Measurements from ENCODE around the gene BMP8A.
A peak's percentile ranks its signal among the peaks of the same experiment; 100 is the strongest.
"Not testable (repeated sequence)": the region's sequence is repeated elsewhere in the genome, so short reads cannot be mapped to it uniquely, and the experiment has no call there.

The BMP8A gene

DNA sequence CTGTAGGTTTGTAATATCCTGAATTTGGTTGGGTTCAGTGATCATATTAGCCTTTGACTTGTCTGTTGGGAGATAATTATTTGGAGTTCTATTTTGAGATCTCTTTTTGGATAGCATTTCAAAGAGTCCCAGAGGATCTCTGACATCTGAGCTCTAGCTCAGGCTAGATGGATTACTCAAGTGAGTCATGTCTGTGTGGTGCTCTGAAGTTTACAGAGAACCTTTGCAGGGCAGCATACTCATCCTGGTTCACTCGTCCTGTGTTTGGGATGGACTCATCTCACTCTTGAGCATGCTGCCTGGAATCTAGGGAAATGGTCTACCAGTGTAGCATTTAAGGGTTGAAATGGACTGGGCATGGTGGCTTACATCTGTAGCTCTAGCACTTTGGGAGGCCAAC lies 29.4 kb upstream of the BMP8A start:
- Histone ChIP-seq H3K4me1 (ENCODE audit: control insufficient read depth, insufficient read depth, low read length) (no peaks in the 10 kb centered on the region), H3K4me3 (ENCODE audit: low read depth, low read length) (no peak overlapping the region), H3K36me3 (ENCODE audit: control insufficient read depth, insufficient read depth, low read length) (peaks cover 97% of the 10 kb centered on the region)

DNA sequence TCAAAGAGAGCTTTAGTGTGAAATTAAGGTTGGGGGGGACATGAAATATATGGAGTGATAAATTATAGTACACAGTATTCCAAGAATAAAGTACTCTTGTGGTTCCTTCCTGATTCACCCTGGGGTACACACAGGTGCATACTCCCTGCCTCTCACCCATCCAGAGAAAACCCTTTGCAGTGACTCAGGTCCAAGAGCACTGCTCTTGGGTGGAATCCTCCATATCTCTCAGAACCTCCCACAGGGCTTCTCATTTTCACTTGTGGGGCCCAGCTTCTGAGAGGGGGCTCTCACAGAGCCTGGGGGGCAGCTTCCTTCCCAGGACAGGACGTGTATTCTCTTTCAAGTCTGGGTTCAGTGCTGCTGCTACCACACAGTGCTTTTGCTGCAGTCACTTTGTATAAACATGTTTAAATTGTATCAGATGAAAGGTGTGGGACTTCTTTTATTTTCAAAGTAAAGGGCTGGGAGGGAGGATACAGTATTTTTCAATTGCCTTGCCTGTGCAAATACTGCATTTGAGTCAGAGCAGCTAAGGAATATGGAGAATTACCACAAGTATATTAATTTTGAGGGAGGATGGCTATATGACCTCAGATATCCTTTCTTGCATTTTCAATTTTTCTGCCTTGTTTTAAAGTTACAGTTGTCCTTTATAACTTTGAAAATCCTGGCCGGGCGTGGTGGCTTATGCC lies 24.9 kb upstream of the BMP8A start:
- no peak overlapping the region for H3K9ac ChIP-seq (ENCODE audit: low read length)
- no peaks in the 10 kb centered on the region for H3K9me3 ChIP-seq (ENCODE audit: control insufficient read depth, insufficient read depth, low read depth, low read length)
- H3K27me3 ChIP-seq (ENCODE audit: control insufficient read depth, insufficient read depth, low read length), result no peaks in the 10 kb centered on the region
- H3K4me3 ChIP-seq (ENCODE audit: low read depth, low read length), result no peak overlapping the region
- H3K4me1 ChIP-seq (ENCODE audit: control insufficient read depth, insufficient read depth, low read length), result no peaks in the 10 kb centered on the region
- H3K36me3 ChIP-seq (ENCODE audit: control insufficient read depth, insufficient read depth, low read length), result peaks cover 98% of the 10 kb centered on the region
- no peak overlapping the region for H3K27ac ChIP-seq (ENCODE audit: low read depth, low read length)

More for the DNA sequence above, 29.4 kb upstream of the BMP8A start:
- Histone ChIP-seq H3K9me3 (ENCODE audit: control insufficient read depth, insufficient read depth, low read depth, low read length) (no peaks in the 10 kb centered on the region), H3K27ac (ENCODE audit: low read depth, low read length) (no peak overlapping the region), H3K9ac (ENCODE audit: low read length) (no peak overlapping the region), H3K27me3 (ENCODE audit: control insufficient read depth, insufficient read depth, low read length) (no peaks in the 10 kb centered on the region)

DNA sequence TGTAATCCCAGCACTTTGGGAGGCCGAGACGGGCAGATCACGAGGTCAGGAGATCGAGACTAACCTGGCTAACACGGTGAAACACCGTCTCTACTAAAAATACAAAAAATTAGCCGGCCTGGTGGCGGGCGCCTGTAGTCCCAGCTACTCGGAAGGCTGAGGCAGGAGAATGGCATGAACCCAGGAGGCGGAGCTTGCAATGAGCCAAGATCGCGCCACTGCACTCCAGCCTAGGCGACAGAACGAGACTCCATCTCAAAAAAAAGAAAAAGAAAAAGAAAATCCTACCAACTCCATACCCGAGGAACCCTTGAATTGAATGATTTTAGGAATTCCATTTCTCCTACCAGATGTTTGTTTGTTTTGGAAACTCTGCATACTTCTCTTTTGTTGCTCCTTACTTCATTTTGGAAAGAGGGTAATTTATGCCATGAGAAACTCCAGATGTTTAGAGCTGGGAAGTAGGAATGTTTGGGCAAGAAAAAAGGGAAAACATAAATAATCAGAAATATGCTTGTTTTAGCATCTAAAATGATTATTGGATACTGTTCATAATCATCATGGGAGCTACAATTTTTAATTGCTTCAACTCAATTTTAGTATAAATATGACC lies 24.2 kb upstream of the BMP8A start:
- H3K4me3 ChIP-seq (ENCODE audit: low read depth, low read length); H3K9ac ChIP-seq (ENCODE audit: low read length); H3K9me3 ChIP-seq (ENCODE audit: control insufficient read depth, insufficient read depth, low read depth, low read length); H3K27me3 ChIP-seq (ENCODE audit: control insufficient read depth, insufficient read depth, low read length); H3K27ac ChIP-seq (ENCODE audit: low read depth, low read length); H3K4me1 ChIP-seq (ENCODE audit: control insufficient read depth, insufficient read depth, low read length): not testable (repeated sequence)
- H3K36me3 ChIP-seq (ENCODE audit: control insufficient read depth, insufficient read depth, low read length), result peaks cover 98% of the 10 kb centered on the region

DNA sequence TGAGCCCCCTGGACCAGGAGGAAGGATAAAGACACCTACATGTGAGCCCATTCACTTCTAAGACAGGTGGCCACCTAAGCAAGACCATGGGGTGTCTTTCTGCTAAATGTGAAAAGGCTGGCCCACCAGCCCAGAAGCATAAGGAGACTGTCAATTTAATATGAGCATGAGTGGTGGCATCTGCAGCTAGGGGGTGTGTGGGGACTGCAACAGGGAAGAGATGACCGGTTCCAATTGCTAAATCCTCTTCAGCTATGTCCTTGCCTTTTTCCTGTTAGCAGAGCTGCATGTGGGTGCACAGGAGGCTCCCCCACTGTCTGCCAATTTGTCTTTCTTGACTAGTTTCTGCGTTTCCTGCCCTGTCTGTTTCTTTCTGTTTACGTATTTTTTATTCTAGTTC lies 22.3 kb upstream of the BMP8A start:
- H3K9ac ChIP-seq (ENCODE audit: low read length), result no peak overlapping the region
- H3K27me3 ChIP-seq (ENCODE audit: control insufficient read depth, insufficient read depth, low read length), result no peaks in the 10 kb centered on the region
- peaks cover 98% of the 10 kb centered on the region for H3K36me3 ChIP-seq (ENCODE audit: control insufficient read depth, insufficient read depth, low read length)
- H3K4me3 ChIP-seq (ENCODE audit: low read depth, low read length), result no peak overlapping the region
- no peaks in the 10 kb centered on the region for H3K9me3 ChIP-seq (ENCODE audit: control insufficient read depth, insufficient read depth, low read depth, low read length)
- H3K4me1 ChIP-seq (ENCODE audit: control insufficient read depth, insufficient read depth, low read length), result no peaks in the 10 kb centered on the region
- H3K27ac ChIP-seq (ENCODE audit: low read depth, low read length), result no peak overlapping the region

DNA sequence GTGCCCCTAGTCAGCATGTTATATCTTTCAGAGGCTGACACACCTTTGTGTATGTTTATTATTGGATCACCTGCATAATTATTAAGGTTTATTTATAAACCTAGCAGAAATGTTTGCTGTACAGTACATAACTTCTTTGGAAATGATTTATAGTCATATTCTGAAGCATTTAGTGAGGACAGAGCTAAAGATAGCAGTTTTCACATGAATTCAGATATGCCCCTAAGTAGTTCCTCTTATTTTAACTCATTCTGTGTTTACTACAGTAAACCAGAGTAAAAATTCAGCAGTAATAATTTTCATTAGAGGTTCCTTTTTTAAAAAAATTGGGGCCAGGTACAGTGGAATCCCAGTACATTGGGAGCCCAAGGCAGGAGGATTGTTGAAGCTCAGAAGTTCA lies 21.4 kb upstream of the BMP8A start:
- Histone ChIP-seq H3K27me3 (ENCODE audit: control insufficient read depth, insufficient read depth, low read length) (no peaks in the 10 kb centered on the region), H3K4me1 (ENCODE audit: control insufficient read depth, insufficient read depth, low read length) (no peaks in the 10 kb centered on the region), H3K9me3 (ENCODE audit: control insufficient read depth, insufficient read depth, low read depth, low read length) (no peaks in the 10 kb centered on the region), H3K36me3 (ENCODE audit: control insufficient read depth, insufficient read depth, low read length) (peaks cover 96% of the 10 kb centered on the region), H3K27ac (ENCODE audit: low read depth, low read length) (no peak overlapping the region), H3K9ac (ENCODE audit: low read length) (no peak overlapping the region), H3K4me3 (ENCODE audit: low read depth, low read length) (no peak overlapping the region)

DNA sequence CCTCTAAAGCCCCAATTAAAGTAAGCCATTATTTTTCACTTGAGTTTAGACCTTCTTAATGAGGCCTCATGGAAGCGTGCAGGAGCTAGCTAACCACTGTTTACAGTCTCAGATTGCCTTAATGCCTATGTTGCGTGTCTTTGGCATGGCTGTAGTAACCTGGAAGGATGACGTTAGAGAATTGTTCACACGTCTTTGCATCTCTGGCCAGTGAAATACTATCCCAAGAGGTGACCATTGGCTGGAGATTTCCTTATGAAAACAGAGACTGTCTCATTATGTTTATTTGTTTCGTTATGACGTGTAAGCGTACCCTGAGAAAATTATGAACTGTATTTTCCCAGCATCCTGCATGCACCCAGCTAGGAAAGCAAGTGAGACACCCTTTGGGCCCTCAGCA lies 18.6 kb upstream of the BMP8A start:
- Histone ChIP-seq H3K4me3 (ENCODE audit: low read depth, low read length) (no peak overlapping the region), H3K36me3 (ENCODE audit: control insufficient read depth, insufficient read depth, low read length) (peaks cover 77% of the 10 kb centered on the region)

DNA sequence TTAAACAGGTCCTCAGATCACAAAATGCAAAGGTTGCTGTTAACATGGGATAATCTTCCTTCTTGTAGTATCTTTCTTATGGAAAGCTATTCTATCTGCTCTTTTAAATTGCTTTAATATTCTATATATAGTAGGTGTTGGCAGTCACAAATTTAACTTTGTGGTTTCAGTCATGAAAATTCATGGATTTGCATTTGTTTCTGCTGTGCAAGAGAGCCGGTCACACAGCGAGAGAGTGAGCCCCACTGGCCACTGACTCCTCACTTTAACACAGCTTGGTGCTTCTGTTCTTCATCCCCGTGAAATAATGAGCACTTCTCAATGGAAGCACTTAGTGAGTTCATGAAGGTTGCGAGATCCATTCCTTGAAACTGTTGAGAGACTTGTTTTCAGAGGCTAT lies 18.1 kb upstream of the BMP8A start:
- H3K36me3 ChIP-seq (ENCODE audit: control insufficient read depth, insufficient read depth, low read length), result peaks cover 75% of the 10 kb centered on the region
- no peaks in the 10 kb centered on the region for H3K27me3 ChIP-seq (ENCODE audit: control insufficient read depth, insufficient read depth, low read length)
- no peak overlapping the region for H3K4me3 ChIP-seq (ENCODE audit: low read depth, low read length)
- no peaks in the 10 kb centered on the region for H3K9me3 ChIP-seq (ENCODE audit: control insufficient read depth, insufficient read depth, low read depth, low read length)
- H3K27ac ChIP-seq (ENCODE audit: low read depth, low read length), result no peak overlapping the region
- no peak overlapping the region for H3K9ac ChIP-seq (ENCODE audit: low read length)
- no peaks in the 10 kb centered on the region for H3K4me1 ChIP-seq (ENCODE audit: control insufficient read depth, insufficient read depth, low read length)

More for the DNA sequence above, 18.6 kb upstream of the BMP8A start:
- H3K27me3 ChIP-seq (ENCODE audit: control insufficient read depth, insufficient read depth, low read length), result no peaks in the 10 kb centered on the region
- no peak overlapping the region for H3K9ac ChIP-seq (ENCODE audit: low read length)
- no peak overlapping the region for H3K27ac ChIP-seq (ENCODE audit: low read depth, low read length)
- H3K4me1 ChIP-seq (ENCODE audit: control insufficient read depth, insufficient read depth, low read length), result no peaks in the 10 kb centered on the region
- no peaks in the 10 kb centered on the region for H3K9me3 ChIP-seq (ENCODE audit: control insufficient read depth, insufficient read depth, low read depth, low read length)

DNA sequence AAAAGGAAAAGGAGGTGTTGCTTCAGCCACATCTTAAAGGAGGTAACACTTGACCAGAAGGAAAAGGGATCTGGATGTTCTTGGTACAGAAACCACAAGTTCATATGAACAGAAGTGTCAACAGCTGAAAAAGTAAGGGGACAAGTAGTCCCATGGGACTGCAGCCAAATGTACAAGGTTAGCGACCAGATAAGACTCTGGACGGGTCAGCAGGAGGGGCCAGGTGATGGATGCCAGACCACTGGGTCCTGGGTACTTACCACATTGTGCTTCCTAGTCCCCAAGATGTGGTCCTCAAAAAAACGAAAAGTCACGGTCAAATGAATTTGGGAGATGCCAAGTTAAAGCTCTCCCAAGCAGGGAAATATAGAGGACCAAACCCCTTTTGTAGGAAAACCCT lies 16.6 kb upstream of the BMP8A start:
- H3K4me3 ChIP-seq (ENCODE audit: low read depth, low read length), result no peak overlapping the region
- H3K9me3 ChIP-seq (ENCODE audit: control insufficient read depth, insufficient read depth, low read depth, low read length), result no peaks in the 10 kb centered on the region
- no peak overlapping the region for H3K9ac ChIP-seq (ENCODE audit: low read length)
- H3K27me3 ChIP-seq (ENCODE audit: control insufficient read depth, insufficient read depth, low read length), result no peaks in the 10 kb centered on the region
- H3K36me3 ChIP-seq (ENCODE audit: control insufficient read depth, insufficient read depth, low read length), result peaks cover 73% of the 10 kb centered on the region
- no peaks in the 10 kb centered on the region for H3K4me1 ChIP-seq (ENCODE audit: control insufficient read depth, insufficient read depth, low read length)
- H3K27ac ChIP-seq (ENCODE audit: low read depth, low read length), result no peak overlapping the region

DNA sequence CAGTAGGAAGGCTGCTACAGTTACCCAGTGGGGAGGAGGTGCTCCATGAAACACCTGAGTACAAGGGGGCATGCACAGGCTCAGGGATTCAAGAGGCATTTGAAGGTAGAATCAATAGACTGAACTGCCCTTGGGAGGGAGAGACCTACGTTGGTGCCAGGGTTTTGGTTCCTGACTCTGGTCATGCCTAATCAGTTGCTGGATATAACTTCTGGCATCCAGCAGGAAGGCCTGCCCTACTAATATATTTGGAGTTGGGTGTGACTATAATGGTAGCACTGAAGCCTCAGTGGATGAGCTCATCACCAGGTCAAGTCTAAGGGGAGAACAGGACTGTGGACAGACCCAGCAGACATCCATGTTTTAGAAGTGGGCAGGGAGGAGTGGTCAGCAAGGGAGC lies 15.9 kb upstream of the BMP8A start:
- not testable (repeated sequence) for H3K4me1 ChIP-seq (ENCODE audit: control insufficient read depth, insufficient read depth, low read length)

DNA sequence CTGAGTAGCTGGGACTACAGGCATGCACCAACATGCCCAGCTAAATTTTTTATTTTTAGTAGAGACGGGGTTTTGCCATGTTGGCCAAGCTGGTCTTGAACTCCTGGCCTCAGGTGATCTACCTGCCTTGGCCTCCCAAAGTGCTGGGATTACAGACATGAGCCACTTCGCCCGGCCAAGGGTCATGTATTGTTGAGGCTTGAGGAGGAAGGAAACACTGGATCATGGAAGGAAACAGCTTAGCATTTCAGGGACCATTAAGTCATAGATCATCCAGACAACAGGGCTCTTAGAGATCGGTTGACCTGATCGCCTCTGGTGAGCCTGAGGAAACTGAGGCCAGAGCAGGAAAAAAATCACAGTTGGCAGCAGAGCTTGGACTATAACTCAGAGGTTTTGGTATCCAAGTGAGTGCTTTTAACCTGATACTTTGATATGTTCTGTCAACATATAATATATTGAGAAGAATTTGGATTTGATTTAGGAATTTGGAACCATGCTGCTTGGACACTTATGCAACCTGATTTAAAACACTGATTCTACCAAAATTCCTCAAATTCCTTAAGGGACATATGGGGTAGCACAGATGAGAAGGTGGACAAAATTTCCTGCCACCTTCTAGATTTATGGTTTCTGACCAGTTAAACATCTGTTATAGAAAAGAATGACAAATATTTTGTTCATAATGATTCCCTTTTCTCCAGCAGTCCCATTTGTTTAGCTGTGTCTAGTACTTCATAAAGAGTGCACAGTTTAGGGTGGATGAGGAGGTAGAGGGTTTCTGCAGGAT lies 13.1 kb upstream of the BMP8A start:
- Histone ChIP-seq H3K4me3 (ENCODE audit: low read depth, low read length) (no peak overlapping the region), H3K4me1 (ENCODE audit: control insufficient read depth, insufficient read depth, low read length) (no peaks in the 10 kb centered on the region), H3K36me3 (ENCODE audit: control insufficient read depth, insufficient read depth, low read length) (peaks cover 66% of the 10 kb centered on the region), H3K27me3 (ENCODE audit: control insufficient read depth, insufficient read depth, low read length) (no peaks in the 10 kb centered on the region), H3K27ac (ENCODE audit: low read depth, low read length) (0 out of 2 replicates have a peak overlapping the region, but pooled peaks have one; percentile 4), H3K9me3 (ENCODE audit: control insufficient read depth, insufficient read depth, low read depth, low read length) (no peaks in the 10 kb centered on the region), H3K9ac (ENCODE audit: low read length) (no peak overlapping the region)

More for the DNA sequence above, 15.9 kb upstream of the BMP8A start:
- H3K27me3 ChIP-seq (ENCODE audit: control insufficient read depth, insufficient read depth, low read length); H3K9ac ChIP-seq (ENCODE audit: low read length); H3K27ac ChIP-seq (ENCODE audit: low read depth, low read length); H3K9me3 ChIP-seq (ENCODE audit: control insufficient read depth, insufficient read depth, low read depth, low read length); H3K4me3 ChIP-seq (ENCODE audit: low read depth, low read length): not testable (repeated sequence)
- peaks cover 73% of the 10 kb centered on the region for H3K36me3 ChIP-seq (ENCODE audit: control insufficient read depth, insufficient read depth, low read length)

DNA sequence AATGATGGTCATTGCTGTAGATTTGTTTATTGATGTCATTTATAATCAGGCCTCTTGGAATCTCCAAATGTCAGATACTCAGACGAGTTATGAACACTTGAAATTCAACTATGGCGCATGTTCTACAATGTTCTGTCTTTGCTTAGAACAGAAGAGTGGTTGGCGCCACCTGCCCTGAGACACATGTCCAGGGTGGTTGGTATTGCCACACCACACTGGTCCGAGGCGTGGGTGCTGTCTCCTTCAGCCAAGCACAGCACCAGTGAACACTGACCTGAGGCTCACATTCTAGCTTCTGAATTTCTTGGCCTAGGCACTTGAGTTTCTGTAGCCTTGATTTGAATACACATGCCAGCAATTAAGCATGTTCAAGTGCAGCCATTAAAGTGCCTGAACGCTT lies 10.1 kb upstream of the BMP8A start:
- Histone ChIP-seq H3K4me3 (ENCODE audit: low read depth, low read length) (no peak overlapping the region), H3K4me1 (ENCODE audit: control insufficient read depth, insufficient read depth, low read length) (no peaks in the 10 kb centered on the region), H3K27ac (ENCODE audit: low read depth, low read length) (no peak overlapping the region), H3K9ac (ENCODE audit: low read length) (no peak overlapping the region), H3K9me3 (ENCODE audit: control insufficient read depth, insufficient read depth, low read depth, low read length) (no peaks in the 10 kb centered on the region), H3K27me3 (ENCODE audit: control insufficient read depth, insufficient read depth, low read length) (no peaks in the 10 kb centered on the region), H3K36me3 (ENCODE audit: control insufficient read depth, insufficient read depth, low read length) (peaks cover 72% of the 10 kb centered on the region)
